Tibial nerve (tissue), 4 donors: ENCODE data around the gene RUSF1. TPM values are rescaled to one million over a fixed set of nuclear protein-coding genes. Genes with fewer than 3 reads are reported as not detected.

ENCODE experiments used
- DNase-seq, 2 donors: peaks; one replicate each; pipeline ENCODE4 v3.0.0-alpha.2; 2019; ENCODE audit warnings: low spot score in 2 of 2
- H3K27ac ChIP-seq, 4 donors: fragments of 200-600 bp; sonication (generic) in 3 of 4; one replicate each; pipeline ENCODE4 v1.5.1; 2017 to 2019; ENCODE audit warnings: mild to moderate bottlenecking in 1 of 4
- H3K27me3 ChIP-seq, 2 donors: fragments of 200-600 bp; sonication (generic) in 1 of 2; one replicate each; pipeline versions ENCODE4 v1.5.1 to v1.6.0; 2017 to 2019
- H3K36me3 ChIP-seq, 3 donors: fragments of 200-600 bp; sonication (generic); one replicate each; pipeline ENCODE4 v1.5.1; 2018 to 2019
- H3K4me1 ChIP-seq, 4 donors: fragments of 200-600 bp; sonication (generic) in 3 of 4; one replicate each; pipeline ENCODE4 v1.5.1; 2017 to 2019
- H3K4me3 ChIP-seq, 4 donors: fragments of 200-600 bp; sonication (generic) in 3 of 4; one replicate each; pipeline ENCODE4 v1.5.1; 2017 to 2019; ENCODE audit warnings: mild to moderate bottlenecking in 1 of 4, moderate library complexity in 1 of 4
- H3K9me3 ChIP-seq, 4 donors: fragments of 200-600 bp; sonication (generic) in 3 of 4; one replicate each; pipeline ENCODE4 v1.5.1; 2017 to 2019
- EP300 ChIP-seq, 2 donors: sonication (generic); formaldehyde crosslinking; IDR thresholded peaks; one replicate each; pipeline ENCODE4 v1.6.1; 2017; ENCODE audit warnings: antibody characterized with exemption in 2 of 2, mild to moderate bottlenecking in 1 of 2
- POLR2A ChIP-seq, 2 donors: fragments of 450-650 bp; IDR thresholded peaks; one replicate each; pipeline ENCODE4 v1.6.1; 2017; ENCODE audit warnings: antibody characterized with exemption in 2 of 2, mild to moderate bottlenecking in 2 of 2, moderate library complexity in 2 of 2
- WGBS, 2 donors: methylation state at CpG; one replicate each; pipeline ENCODE4 v1.1.5; 2018; 5-methylcytosine and 5-hydroxymethylcytosine counted together
- total RNA-seq, 4 donors: library from RNA; depleted of rRNA; stranded (reverse); fragments of >200 nt; gene quantifications; one replicate each; pipeline ENCODE4 v1.1.0, GENCODE V29; 2016
- TF ChIP-seq, protein P1 (sequence below), 5 experiments: fragments of 200-600 bp in 3 of 5; fragments of 450-650 bp in 2 of 5; sonication (generic) in 3 of 5; IDR thresholded peaks; one replicate each; pipeline ENCODE4 v1.5.1; 2016 to 2019; ENCODE audit warnings: antibody characterized with exemption in 5 of 5, mild to moderate bottlenecking in 3 of 5, moderate library complexity in 2 of 5

RUSF1 gene
- total RNA-seq, 4 donors from 2014 or later, result 71.7 to 118 (median 93.5) TPM

GRCh38 chr16:31466381-31466841, 41.8 kb downstream of the RUSF1 start:
- 89 to 94% methylated on average over 7 to 16 of the region's 18 CpGs for WGBS, 2 donors
- Histone ChIP-seq H3K36me3 (peaks cover 0 to 58% (median 0%) of the 10 kb centered on the region in 3 donors), H3K27me3 (no peaks in the 10 kb centered on the region), H3K4me3 (no peak overlapping the region), H3K27ac (no peak overlapping the region), H3K9me3 (no peaks in the 10 kb centered on the region), H3K4me1 (peaks cover 0 to 12% (median 7%) of the 10 kb centered on the region in 4 donors)
- TF ChIP-seq, protein P1, sequence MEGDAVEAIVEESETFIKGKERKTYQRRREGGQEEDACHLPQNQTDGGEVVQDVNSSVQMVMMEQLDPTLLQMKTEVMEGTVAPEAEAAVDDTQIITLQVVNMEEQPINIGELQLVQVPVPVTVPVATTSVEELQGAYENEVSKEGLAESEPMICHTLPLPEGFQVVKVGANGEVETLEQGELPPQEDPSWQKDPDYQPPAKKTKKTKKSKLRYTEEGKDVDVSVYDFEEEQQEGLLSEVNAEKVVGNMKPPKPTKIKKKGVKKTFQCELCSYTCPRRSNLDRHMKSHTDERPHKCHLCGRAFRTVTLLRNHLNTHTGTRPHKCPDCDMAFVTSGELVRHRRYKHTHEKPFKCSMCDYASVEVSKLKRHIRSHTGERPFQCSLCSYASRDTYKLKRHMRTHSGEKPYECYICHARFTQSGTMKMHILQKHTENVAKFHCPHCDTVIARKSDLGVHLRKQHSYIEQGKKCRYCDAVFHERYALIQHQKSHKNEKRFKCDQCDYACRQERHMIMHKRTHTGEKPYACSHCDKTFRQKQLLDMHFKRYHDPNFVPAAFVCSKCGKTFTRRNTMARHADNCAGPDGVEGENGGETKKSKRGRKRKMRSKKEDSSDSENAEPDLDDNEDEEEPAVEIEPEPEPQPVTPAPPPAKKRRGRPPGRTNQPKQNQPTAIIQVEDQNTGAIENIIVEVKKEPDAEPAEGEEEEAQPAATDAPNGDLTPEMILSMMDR (IDR thresholded peaks at IDR 0.05), result no peak
- TF ChIP-seq EP300 (IDR thresholded peaks at IDR 0.05), result no peak
- TF ChIP-seq POLR2A (IDR thresholded peaks at IDR 0.05), result no peak
- no peak for DNase-seq

GRCh38 chr16:31465788-31466370, 42.3 kb downstream of the RUSF1 start:
- Histone ChIP-seq H3K4me1 (peaks cover 0 to 11% (median 2%) of the 10 kb centered on the region in 4 donors), H3K27me3 (no peaks in the 10 kb centered on the region), H3K4me3 (no peak overlapping the region), H3K27ac (no peak overlapping the region), H3K36me3 (peaks cover 0 to 58% (median 0%) of the 10 kb centered on the region in 3 donors), H3K9me3 (no peaks in the 10 kb centered on the region)
- 91 to 93% methylated on average over 20 of the region's 20 CpGs for whole genome bisulfite sequencing, 2 donors
- DNase-seq, result no peak
- TF ChIP-seq POLR2A (IDR thresholded peaks at IDR 0.05) (no peak), EP300 (IDR thresholded peaks at IDR 0.05) (no peak)
- TF ChIP-seq, protein P1 (IDR thresholded peaks at IDR 0.05), result no peak

DNA sequence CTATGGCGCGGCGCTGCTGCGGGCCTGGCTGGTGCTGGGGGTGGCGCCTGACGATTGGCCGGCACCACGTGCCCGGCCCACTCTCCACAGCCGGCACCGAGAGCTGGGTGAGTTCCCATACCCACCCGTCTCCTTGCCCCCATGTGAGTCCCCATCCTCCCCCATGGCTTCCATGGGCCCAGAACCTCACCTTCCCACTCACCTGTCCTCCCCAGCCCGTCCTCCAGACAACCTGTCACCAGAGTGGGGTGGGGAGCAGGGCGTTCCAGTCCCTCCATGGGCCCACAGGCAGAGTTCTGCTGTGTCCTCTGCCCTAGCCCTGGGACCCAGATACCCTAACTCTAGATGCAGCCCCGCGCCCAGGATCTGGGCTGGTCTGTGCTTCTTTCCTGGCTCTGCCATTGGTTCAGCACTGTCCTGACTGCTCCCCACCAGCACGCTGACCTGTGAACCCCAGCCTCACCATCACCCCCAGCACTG, 43.4 kb downstream of the RUSF1 start:
- no peaks in the 10 kb centered on the region for H3K27me3 ChIP-seq
- WGBS, 2 donors, result 96 to 98% methylated on average over 17 of the region's 17 CpGs
- DNase-seq, result no peak
- no peaks in the 10 kb centered on the region for H3K9me3 ChIP-seq
- H3K36me3 ChIP-seq, result peaks cover 0 to 58% (median 0%) of the 10 kb centered on the region in 3 donors
- peaks cover 0 to 15% (median 4%) of the 10 kb centered on the region in 4 donors for H3K4me1 ChIP-seq
- no peak overlapping the region for H3K27ac ChIP-seq
- TF ChIP-seq EP300 (IDR thresholded peaks at IDR 0.05), result no peak
- TF ChIP-seq POLR2A (IDR thresholded peaks at IDR 0.05), result no peak
- TF ChIP-seq, protein P1 (IDR thresholded peaks at IDR 0.05), result no peak
- no peak overlapping the region for H3K4me3 ChIP-seq

GRCh38 chr16:31464348-31464769, 43.8 kb downstream of the RUSF1 start:
- no peak overlapping the region for H3K27ac ChIP-seq
- no peak overlapping the region for H3K4me3 ChIP-seq
- no peak for TF ChIP-seq EP300 (IDR thresholded peaks at IDR 0.05)
- no peak for TF ChIP-seq POLR2A (IDR thresholded peaks at IDR 0.05)
- TF ChIP-seq, protein P1 (IDR thresholded peaks at IDR 0.05), result no peak
- peaks cover 0 to 15% (median 4%) of the 10 kb centered on the region in 4 donors for H3K4me1 ChIP-seq
- H3K36me3 ChIP-seq, result peaks cover 0 to 58% (median 0%) of the 10 kb centered on the region in 3 donors
- DNase-seq, result no peak
- 90 to 98% methylated on average over 25 to 36 of the region's 36 CpGs for WGBS, 2 donors
- H3K27me3 ChIP-seq, result no peaks in the 10 kb centered on the region
- no peaks in the 10 kb centered on the region for H3K9me3 ChIP-seq
